ENCODE data around the gene BAG3.
"Not testable (repeated sequence)": the region's sequence is repeated elsewhere in the genome, so short reads cannot be mapped to it uniquely, and the experiment has no call there.

The BAG3 gene

GRCh38 chr10:119640384-119640783 is 10.8 kb upstream of the BAG3 start:
- DNase-seq (ENCODE audit: low read depth in 1 of 2, low spot score in 1 of 2): no peak

DNA sequence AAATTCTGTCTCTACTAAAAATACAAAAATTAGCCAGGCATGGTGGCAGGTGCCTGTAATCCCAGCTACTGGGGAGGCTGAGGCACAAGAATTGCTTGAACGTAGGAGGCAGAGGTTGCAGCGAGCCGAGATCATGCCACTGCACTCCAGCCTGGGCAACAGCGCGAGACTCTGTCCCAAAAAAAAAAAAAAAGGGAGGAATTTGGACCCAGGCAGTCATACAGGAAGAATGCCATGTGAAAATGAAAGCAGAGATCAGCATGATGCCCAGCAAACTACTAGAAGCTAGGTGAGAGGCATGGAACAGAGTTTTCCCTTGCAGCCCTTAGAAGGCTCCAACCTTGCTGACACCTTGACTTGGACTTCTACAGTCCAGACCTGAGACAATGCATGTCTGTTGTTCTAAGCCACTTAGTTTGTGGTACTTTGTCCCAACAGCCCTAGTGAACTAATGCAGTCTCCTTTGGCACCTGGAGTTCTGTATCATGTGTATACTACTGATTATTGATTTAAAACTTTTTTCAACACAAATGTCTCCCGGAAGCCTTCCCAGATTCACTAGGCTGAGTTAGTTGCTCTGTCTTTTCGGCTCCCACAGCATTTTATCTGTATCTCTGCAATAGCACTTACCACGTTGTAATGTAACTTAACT is 10.2 kb upstream of the BAG3 start:
- DNase-seq (ENCODE audit: low read depth in 1 of 2, low spot score in 1 of 2): no peak

- no peak for DNase-seq (ENCODE audit: low read depth in 1 of 2, low spot score in 1 of 2)
Measured at GRCh38 chr10:119642556-119643111, 8.5 kb upstream of the BAG3 start.

DNA sequence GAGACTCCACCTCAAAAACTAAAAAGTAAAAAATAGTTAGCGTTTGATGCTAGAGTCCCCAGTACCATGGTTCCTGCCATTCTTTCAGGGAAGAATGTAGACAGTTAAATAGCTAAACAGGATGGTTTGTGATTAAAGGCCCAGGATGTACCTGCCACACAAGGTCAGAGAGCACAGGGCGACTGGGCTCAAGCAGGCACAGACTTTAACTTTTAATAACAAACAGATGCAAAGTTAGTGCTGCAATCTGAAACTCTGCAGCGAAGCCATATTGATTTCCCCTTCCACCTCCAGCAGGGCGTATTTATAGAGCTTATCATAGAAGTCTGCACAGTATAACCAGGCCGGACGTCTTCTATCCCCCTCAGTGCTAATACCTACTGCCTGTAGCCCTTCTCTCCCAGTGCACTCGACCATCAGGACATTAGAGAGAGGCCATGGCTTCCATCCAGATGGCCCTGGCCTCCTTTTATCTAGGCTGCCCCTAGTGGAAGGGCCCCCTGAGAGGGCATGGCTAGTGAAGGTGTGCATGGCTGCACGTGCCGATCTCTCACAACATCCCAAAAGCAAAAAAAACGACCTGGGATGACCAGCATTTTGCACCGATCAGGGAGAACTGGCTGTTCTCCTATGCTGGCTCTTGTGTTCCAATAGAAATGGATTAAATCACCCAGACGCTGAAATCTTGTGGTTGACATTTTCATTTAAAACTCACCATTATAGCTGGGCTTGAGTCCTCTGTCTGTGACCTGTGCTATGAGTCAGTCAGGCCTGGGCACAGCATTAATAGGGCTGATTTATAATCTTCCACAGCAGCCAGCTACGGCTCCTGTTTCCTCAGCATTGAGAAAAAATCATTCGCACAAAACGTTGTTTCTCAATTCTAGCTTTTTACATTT is 7.6 kb upstream of the BAG3 start:
- DNase-seq (ENCODE audit: low read depth in 1 of 2, low spot score in 1 of 2): no peak

DNA sequence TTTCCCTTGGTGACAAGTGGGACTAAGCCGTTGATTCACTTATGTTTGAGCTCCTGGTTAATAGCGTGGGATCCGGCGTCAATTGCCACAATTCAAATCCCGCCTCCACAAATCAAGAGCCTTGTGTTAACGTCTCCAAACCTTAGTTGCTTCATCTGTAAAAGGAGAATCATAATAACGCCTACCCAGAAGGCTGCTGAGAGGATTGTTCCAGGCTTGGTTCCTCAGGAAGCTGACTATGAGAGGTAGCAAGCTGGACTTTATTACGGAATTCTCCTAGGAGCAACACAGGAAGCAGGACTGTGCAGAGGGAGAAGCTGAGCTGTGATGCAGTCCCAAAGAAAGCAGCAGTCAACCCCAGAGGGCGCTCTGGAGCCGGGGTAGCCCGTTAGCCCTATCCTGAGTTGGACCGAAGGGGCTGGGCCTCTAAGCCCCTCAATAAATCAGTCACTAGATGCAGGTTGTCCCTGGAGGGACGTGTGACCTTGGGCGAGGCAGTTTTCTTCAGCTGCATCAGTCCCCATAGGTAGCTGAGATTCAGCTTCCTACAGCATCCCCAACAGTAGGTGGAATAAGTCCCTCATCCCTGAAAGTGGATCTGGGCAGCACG is 6.9 kb upstream of the BAG3 start:
- no peak for DNase-seq (ENCODE audit: low read depth in 1 of 2, low spot score in 1 of 2)

GRCh38 chr10:119644994-119645393 is 6.2 kb upstream of the BAG3 start:
- no peak for DNase-seq (ENCODE audit: low read depth in 1 of 2, low spot score in 1 of 2)

GRCh38 chr10:119650062-119650461 is 1.1 kb upstream of the BAG3 start:
- DNase-seq (ENCODE audit: low read depth in 1 of 2, low spot score in 1 of 2): no peak

DNA sequence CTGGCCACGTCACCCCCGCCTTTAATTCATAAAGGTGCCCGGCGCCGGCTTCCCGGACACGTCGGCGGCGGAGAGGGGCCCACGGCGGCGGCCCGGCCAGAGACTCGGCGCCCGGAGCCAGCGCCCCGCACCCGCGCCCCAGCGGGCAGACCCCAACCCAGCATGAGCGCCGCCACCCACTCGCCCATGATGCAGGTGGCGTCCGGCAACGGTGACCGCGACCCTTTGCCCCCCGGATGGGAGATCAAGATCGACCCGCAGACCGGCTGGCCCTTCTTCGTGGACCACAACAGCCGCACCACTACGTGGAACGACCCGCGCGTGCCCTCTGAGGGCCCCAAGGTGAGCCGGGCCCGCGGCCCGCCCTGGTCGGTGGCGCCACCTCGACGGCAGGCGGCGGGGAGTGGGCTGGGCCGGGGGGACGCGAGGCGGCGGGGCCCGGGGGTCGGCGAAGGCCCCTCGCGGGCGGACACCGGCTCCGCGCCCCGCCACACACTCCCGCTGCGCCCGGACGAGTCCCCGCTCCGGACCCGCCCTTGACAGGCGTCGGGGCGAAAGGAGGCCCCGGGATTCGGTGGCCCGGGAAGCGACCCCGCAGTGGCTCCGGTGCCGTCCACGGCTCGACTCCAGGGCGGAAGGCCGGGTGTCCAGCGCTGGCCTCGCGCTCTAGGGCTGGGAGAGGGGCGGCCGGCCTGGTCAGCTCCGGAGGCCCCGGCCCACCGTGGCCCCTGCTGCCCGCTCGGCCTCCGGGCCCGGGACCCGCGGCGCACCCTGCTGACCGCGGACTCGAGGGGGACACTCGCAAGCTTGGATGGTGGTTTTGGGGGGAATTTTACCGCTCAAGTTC is 557 bp downstream of the BAG3 start:
- DNase-seq (ENCODE audit: low read depth in 1 of 2, low spot score in 1 of 2): peak in 1 of 2 donors; percentile 22

GRCh38 chr10:119652361-119652730 is 1.2 kb downstream of the BAG3 start:
- DNase-seq (ENCODE audit: low read depth in 1 of 2, low spot score in 1 of 2): no peak

DNA sequence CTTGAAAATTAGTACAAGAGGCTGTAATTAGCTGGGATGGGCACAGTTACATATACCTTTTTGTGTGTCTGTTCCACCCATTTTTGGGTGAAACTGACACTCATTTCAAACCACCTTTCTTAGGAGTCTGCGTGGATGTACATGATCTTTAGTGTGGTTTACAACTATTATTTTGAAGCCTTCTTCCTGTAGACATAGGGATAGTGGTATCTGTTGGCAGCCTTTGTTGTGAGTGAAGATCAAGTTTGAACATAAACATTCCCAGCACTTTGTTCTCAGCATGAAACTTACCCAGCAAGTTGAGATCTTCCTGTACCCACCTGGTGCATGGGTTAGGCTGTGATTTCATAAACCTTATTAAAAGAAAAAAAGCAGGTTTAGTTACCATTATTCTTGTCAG is 2.0 kb downstream of the BAG3 start:
- DNase-seq (ENCODE audit: low read depth in 1 of 2, low spot score in 1 of 2): no peak

DNA sequence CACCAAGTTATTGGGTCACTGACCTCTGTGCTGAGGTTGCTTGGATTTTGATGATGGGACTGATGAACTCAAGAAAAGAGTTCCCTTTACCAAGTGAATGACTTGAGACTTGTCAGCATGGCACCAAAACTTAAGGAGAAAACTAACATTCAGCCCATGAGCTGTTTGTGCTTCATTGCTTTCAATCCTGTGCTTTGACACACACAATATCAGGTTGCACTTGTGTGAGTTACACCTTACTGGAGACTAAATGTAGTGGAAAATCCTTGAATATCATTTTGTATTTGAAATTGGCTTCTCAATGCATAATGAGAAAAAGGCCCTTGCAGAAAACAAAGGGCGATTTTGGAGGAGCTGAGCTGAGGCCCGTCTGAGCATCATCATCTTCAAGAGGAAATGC is 2.7 kb downstream of the BAG3 start:
- DNase-seq (ENCODE audit: low read depth in 1 of 2, low spot score in 1 of 2): no peak

DNA sequence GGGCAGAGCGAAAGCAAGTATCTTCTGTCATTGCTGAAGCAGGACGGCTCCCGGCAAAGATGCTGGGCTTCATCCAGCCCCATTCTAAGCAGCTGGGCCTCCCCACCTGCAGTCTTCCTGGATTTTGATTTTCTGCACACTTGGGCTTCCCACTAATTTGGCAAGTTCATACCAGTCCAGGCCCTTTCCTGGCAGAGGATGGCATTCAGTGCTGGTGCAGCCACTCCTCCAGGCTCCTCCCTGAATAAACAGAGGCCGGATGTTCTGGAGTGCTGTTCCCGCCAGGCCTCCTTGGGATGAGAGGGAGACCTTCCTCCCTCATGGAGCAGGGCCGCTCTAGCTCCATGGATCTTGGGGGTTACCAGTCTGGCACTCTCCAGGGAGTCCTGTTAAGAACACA is 3.4 kb downstream of the BAG3 start:
- DNase-seq (ENCODE audit: low read depth in 1 of 2, low spot score in 1 of 2): no peak

DNA sequence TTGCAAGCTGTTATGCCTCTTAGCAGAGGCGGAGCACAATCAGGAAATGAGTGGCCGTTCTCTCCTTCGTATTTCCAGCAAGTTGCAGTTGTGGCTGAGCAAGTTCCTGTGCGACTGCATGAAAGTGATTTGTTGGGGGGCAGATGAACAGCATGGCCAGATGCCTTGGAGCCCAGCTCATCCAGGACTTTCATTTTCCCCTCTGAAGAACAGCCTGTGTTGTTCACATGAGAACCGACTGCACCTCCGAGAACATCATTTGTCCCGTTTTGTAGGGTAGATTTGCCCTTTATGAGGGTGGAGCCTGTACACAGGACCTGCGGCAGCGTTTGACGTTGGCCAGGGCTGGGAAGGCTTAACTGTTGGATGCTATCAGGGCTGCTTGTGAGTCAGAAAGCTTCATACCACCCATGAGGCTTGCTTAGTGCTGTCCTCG is 4.4 kb downstream of the BAG3 start:
- DNase-seq (ENCODE audit: low read depth in 1 of 2, low spot score in 1 of 2): peak; percentile 21 to 39

GRCh38 chr10:119656760-119657159 is 5.6 kb downstream of the BAG3 start:
- DNase-seq (ENCODE audit: low read depth in 1 of 2, low spot score in 1 of 2): no peak

GRCh38 chr10:119657725-119658124 is 6.5 kb downstream of the BAG3 start:
- no peak for DNase-seq (ENCODE audit: low read depth in 1 of 2, low spot score in 1 of 2)

DNA sequence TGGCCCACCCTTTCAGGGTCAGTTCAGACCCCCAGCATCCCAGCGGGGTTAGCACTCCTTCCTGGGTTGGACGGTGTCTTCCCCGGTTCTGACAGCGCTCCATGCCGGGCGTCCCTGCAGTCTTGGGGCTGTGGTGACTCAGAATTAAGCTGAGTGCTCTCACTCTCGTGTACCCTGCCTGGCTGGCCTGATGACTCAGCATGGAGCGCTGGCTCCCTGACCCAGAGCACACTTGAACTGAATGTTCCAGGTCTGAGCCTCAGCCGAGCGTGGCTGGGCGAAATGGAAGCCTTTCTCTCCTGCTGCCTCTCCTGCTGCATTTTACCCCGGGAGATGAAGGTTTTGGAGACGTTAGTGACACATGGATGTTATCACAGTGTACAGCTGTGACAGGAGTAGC is 7.1 kb downstream of the BAG3 start:
- DNase-seq (ENCODE audit: low read depth in 1 of 2, low spot score in 1 of 2): no peak

DNA sequence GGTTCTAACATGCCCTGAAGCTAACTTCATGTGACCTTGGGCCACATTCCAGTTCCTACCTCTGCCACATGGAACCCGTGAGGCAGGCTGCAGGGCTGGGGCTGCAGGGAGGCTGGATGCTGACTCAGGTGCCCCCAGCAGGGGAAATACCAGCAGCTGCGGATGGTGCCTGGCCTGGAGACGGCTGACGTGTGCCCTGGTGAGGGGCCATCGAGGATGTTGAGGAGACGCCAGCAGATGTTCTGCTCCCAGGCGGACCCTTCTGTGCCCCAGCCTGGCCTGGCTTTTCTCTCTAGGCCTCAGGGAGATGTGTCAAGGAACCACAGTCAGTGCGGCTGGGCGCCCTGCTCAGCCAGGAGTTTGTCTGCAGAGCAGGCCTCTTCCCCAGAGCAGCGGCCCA is 8.8 kb downstream of the BAG3 start:
- DNase-seq (ENCODE audit: low read depth in 1 of 2, low spot score in 1 of 2): no peak

DNA sequence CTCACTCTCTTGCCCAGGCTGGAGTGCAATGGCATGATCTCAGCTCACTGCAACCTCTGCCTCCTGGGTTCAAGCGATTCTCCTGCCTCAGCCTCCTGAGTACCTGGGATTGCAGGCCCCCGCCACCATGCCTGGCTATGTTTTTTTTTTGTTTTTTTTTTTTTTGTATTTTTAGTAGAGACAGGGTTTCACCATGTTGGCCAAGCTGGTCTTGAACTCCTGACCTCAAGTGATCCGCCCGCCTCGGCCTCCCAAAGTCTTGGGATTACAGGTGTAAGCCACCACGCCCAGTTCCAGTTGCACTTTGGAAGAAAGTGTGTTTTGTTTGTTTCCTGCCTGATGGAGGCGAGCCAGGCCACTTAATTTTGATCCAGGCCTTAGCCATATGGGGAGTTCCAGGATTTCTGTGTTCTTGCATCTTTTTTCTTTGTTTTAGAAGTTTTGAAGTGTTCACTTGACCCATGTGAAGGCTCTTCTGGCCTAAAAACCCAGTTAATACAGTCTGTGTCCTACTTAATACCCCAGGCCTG is 11.0 kb downstream of the BAG3 start:
- DNase-seq (ENCODE audit: low read depth in 1 of 2, low spot score in 1 of 2): not testable (repeated sequence)

- no peak for DNase-seq (ENCODE audit: low read depth in 1 of 2, low spot score in 1 of 2)
Measured at GRCh38 chr10:119663866-119664698, 12.9 kb downstream of the BAG3 start.
